Hair follicle dermal papilla cell (primary cell): Measurements from ENCODE around the gene NUP210L. TPM values are rescaled to one million over a fixed set of nuclear protein-coding genes. Genes with fewer than 3 reads are reported as not detected.

Experiments
- small RNA-seq: library from RNA; depleted of rRNA; stranded (forward); fragments of <200 nt; gene quantifications from one replicate; pipeline ENCODE3, GENCODE V24; 2012
- total RNA-seq: library from RNA; depleted of rRNA; stranded (reverse); fragments of >200 nt; gene quantifications from 2 replicates; pipeline ENCODE4 v1.2.3, GENCODE V29; 2012

NUP210L gene
- 0.12 and 0.16 TPM in 2 replicates for total RNA-seq

DNA sequence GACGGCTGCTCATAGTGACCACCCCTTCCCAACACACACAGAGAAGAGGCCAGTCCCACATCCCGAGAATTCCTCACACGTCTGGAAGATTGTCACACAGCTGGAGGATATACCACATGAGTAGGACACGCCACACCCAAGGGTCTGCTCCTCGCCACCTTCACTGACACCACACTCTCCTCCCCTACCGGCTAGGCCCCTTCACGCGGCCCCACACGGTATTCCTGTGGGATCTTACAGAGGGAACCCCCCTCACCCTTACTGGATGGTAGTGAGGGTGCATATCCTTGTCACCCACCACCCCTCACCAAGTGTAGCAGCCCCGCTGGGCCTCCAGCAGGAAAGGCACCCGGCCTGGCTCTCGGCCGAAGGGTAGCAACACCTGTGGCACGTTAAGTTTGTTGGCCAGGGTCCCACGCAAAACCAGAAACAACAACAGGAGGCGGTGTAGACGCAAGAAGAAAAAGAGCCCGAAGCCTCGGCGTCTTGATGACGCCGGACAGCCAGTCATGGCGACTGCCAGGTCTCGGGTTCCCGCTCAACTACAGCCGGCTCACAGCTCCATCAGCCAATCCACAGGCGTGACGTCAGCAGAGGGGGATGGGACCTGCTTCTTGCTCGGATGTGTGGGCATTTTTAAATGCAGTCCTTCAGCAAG is at the start of gene NUP210L:
Gene NUP210L, minus strand, starts transcription at position 540 of the 658 bp plus-strand sequence.

GRCh38 chr1:154191990-154192461 is 37.2 kb upstream of the NUP210L start, which contains the start of gene TPM3:
Gene TPM3 (minus strand): TSS chr1:154192100. CDS start chr1:154192018, 82 bp downstream.

GRCh38 chr1:153990468-153991150 is 164.3 kb downstream of the NUP210L start, which contains the start of gene RPS27:
Gene RPS27 (plus strand): TSS chr1:153990762. CDS start chr1:153990797, 35 bp downstream.

GRCh38 chr1:153985941-153986761 is 168.7 kb downstream of the NUP210L start, which contains the start of gene RAB13:
Gene RAB13 (minus strand): TSS chr1:153986339. CDS start chr1:153986236, 103 bp downstream.

DNA sequence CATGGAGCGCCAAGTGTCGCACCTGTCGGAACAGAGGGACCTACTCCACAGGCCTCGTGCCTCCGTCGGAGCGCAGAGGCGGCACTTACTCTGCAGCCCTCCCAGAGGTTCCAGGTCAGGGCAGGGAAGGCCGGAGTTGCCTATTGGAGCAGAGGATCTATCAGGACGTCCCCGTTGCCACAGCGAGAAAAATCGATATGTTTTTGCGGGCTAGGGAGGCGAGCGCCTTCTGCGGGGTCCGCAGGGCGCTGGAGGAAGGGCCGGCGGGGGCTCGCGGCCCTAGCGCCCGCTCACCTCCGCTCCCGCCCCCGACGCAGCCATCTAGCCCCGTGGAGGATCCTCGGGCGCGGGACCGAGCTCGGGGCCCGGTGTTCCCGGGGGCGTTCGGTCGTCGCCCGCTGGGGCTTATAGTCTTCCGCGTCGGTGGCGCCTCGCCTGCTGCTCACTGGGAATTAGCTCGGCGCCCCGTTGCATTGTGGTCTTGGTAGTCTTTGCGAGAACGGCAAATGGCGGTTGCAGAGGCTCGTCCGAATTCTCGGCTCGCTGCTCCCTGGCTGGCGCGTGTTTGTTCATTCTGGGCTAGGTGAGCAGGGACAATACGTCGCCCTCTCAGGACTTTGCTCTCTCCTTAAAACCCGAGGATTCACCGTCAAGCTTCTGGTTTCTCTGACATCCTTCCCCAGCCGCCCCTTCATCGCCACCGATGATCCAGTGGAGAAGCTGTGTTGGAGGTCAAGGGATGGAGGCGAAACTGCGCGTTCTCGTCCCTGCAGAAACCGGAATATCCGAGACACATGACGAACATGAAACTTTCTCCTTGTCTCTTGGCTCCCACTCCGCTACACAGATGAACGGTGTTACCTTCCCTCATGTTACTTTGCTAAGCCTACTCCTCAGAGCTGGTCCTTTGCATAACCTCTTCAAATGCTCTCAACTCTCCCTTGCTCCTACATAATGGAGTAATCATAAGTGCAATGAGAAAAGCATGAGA is 177.3 kb downstream of the NUP210L start, which contains the start of gene JTB:
Gene JTB, minus strand, starts transcription at position 425 of the 991 bp plus-strand sequence. Its CDS starts 422 bp downstream, at position 3.

GRCh38 chr1:153967107-153967999 is 187.5 kb downstream of the NUP210L start, which contains the start of gene CREB3L4:
Gene CREB3L4 (plus strand): TSS chr1:153967902. CDS start chr1:153968526, 624 bp downstream.

DNA sequence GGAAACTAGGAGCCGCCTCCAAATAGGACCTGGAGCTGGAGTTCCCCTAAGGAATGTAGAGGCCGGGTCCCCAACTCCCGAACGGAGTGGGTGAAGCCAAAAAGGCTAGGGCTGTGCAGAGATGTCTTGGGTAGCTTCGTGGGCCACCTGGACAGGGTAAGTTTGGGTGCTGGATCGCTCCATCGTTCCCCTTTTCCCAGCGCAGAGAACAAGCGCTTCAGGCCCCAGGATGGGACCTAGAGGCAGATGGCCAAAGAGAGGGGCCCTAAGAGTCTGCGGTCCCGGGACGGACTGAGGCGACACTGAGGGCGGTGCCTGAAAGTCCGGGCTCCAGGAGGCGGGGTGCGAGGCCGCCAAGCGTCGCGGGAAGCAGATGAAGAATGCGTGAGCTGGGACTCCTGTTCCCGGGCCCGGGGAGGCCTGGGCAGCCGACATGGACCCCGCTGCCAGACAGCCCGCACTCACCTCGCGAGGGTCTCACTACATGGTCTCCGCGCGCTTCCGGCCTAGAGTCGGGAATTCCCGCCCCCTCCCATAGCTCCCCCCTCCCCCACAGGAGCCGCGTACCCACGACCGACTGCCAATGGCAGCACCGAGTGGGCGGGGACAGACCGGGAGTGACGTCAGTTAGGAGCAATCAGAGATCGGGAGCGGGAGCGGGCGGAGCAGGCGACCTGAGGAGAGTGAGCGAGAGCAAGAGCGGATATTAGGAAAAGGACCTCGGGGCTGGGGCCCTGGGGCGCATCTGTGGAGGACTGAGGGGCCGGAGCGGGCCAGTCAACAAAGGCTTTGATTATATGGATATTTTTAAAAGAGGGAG is 191.6 kb downstream of the NUP210L start, which contains the start of gene SLC39A1:
Gene SLC39A1, minus strand, starts transcription at position 508 of the 820 bp plus-strand sequence. CDS start 822 bp downstream, outside the sequence.

DNA sequence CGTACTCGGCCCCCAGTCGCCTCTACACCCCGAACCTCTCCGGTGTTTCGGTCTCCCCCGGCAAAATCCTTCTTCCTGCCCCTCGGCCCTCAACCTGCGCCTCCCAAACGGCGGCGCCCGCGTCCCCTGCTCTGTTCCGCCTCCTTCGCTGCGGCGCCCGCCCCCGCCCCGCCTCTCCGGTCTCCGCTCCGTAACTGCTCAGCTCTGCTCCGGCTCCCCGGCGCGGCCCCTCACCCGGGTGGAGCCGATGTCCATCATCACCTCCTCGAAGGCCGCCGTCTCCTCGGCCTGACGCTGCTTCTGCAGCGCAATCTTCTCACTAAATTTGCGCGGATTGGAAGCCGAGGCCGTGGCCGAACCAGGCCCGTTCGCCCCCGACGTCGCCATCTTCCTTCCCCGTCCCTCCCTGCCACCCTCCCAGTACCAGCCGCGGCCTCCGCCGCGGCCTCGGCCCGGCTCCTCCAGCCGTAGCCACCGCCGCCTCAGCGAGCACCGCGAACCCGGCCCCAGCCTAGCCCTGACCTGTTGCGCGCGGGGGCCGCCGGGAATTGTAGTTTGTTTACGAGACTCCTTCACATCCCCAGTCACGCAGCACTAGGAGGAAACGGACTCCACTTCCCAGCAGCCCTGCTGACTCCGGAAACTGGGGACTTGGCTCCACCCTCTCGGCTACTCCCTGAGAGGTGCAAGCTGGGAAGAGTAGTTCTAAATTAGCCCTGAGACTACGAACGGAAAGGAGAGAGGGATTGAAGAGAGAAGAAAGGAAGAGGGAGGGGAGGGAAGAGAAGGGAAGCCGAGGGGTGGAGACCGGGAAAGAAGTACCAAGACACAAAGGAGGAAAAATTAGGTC is 196.5 kb downstream of the NUP210L start, which contains the start of gene CRTC2:
Gene CRTC2, minus strand, starts transcription at position 502 of the 850 bp plus-strand sequence. Its CDS starts 115 bp downstream, at position 387.

DNA sequence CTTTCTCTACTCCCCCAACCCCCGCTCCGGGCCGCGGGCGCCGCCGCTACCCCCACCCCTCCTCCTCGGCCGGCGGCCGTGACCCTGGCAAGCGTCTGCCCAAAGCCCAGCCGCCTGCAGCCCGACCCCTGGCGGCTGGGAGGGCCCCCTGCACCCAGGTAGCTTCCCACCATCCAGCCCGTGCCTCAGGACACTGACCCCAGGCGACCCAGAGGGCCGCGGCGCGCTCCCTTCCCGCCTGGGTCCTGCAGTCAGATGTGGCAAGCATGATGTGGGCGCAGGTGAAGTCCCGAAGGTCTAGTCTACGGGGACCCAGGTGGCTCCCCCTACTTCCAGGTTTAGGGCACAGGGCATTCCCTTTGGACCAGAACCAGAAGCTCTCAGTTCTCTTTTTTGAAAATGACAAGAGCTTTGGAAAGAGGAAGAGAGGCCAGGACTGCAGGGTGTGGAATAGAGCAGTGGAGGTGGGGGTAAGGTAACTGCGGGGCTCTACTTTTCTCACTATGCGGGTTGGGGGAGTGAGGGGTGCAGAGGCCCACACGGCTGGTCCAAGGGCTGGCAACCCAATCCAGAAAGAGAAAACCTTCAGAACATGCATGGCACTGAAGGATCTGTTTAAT is 208.1 kb downstream of the NUP210L start, which contains the start of gene DENND4B:
Gene DENND4B, minus strand, starts transcription at position 97 of the 620 bp plus-strand sequence. CDS start 2,344 bp downstream, outside the sequence.

Small RNA genes lying within 50 kb of the gene (small RNA-seq; reads per million reads assigned to genes)
- gene MIR190B (1.6 reads per million, percentile 37 among the genes with 10 or more reads in this experiment), gene MIR5698 (not detected), gene MIR6737 (not detected), gene RNU6-179P (not detected)

Other genes starting within 250 kb of the NUP210L start
- gene GATAD2B, start 232.1 kb downstream of the NUP210L start, total RNA-seq = 10.2 and 12.1 TPM in 2 replicates
- gene DENND4B, start 208.4 kb downstream of the NUP210L start, total RNA-seq = 21.6 and 33.1 TPM in 2 replicates
- 7.6 and 7.8 TPM in 2 replicates for gene CRTC2, start 196.5 kb downstream of the NUP210L start, total RNA-seq
- gene SLC39A1, start 191.5 kb downstream of the NUP210L start, total RNA-seq = 120 and 123 TPM in 2 replicates
- 4.4 and 5.0 TPM in 2 replicates for gene CREB3L4, start 187.2 kb downstream of the NUP210L start, total RNA-seq
- gene JTB, start 177.4 kb downstream of the NUP210L start, total RNA-seq = 96.4 and 102 TPM in 2 replicates
- 45.1 and 57.0 TPM in 2 replicates for gene RAB13, start 168.7 kb downstream of the NUP210L start, total RNA-seq
- gene RPS27, start 164.3 kb downstream of the NUP210L start, total RNA-seq = 743 and 1,008 TPM in 2 replicates
- 350 and 426 TPM in 2 replicates for gene TPM3, start 37.0 kb upstream of the NUP210L start, total RNA-seq
- gene CFAP141, start 51.3 kb upstream of the NUP210L start, total RNA-seq = not detected in 2 replicates
- gene UBAP2L, start 65.9 kb upstream of the NUP210L start, total RNA-seq = 126 and 137 TPM in 2 replicates
- gene HAX1, start 117.6 kb upstream of the NUP210L start, total RNA-seq = 108 and 112 TPM in 2 replicates
- not detected in 2 replicates for gene AQP10, start 166.0 kb upstream of the NUP210L start, total RNA-seq
- gene ATP8B2, start 170.5 kb upstream of the NUP210L start, total RNA-seq = 283 and 305 TPM in 2 replicates